A673 (cell line): ENCODE results near the gene C8G.

Experiments
- EZH2 ChIP-seq: fragments of 200-600 bp; sonication (generic); IDR thresholded peaks from 2 replicates; pipeline ENCODE4 v1.6.1; 2017; ENCODE audit warnings: borderline replicate concordance, low read depth, mild to moderate bottlenecking, mixed read lengths, antibody characterized with exemption, low read length; ENCODE audit not compliant: poor library complexity, severe bottlenecking
- TF ChIP-seq, protein P1 (sequence below): fragments of 300-800, 200-600 bp; sonication (generic); conservative IDR thresholded peaks from 2 replicates; pipeline ENCODE4 v1.5.1; 2017; ENCODE audit warnings: low read depth, mild to moderate bottlenecking, antibody characterized with exemption, low read length, moderate library complexity, mixed read lengths

DNA sequence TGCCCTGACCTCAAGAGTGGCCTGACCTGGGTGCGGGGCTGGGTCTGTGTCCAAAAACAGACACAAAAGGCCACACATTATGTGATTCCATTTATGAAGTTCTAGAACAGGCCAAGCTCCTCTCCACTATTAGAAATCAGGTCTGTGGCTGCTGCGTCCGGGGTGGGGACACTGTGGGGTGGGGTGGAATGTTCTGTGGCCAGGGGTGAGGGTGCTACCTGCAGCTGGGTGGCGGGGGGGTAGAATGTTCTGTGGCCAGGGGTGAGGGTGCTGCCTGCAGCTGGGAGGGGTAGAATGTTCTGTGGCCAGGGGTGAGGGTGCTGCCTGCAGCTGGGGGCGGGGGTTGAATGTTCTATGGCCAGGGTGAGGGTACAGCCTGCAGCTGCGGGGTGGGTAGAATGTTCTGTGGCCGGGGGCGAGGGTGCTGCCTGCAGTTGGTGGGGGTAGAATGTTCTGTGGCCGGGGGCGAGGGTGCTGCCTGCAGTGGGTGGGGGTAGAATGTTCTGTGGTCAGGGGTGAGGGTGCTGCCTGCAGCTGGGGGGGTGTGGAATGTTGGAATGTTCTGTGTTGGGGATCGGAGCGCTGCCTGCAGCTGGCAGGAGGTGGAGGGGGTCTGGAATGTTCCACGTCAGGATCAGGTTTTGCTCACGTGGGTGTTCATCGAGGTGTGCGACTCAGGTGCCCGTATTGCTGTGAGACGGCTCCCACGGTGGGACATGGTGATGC lies 15.3 kb downstream of the C8G start:
- TF ChIP-seq, protein P1, sequence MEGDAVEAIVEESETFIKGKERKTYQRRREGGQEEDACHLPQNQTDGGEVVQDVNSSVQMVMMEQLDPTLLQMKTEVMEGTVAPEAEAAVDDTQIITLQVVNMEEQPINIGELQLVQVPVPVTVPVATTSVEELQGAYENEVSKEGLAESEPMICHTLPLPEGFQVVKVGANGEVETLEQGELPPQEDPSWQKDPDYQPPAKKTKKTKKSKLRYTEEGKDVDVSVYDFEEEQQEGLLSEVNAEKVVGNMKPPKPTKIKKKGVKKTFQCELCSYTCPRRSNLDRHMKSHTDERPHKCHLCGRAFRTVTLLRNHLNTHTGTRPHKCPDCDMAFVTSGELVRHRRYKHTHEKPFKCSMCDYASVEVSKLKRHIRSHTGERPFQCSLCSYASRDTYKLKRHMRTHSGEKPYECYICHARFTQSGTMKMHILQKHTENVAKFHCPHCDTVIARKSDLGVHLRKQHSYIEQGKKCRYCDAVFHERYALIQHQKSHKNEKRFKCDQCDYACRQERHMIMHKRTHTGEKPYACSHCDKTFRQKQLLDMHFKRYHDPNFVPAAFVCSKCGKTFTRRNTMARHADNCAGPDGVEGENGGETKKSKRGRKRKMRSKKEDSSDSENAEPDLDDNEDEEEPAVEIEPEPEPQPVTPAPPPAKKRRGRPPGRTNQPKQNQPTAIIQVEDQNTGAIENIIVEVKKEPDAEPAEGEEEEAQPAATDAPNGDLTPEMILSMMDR = no peak
- no peak for TF ChIP-seq EZH2
